ENCODE results near the gene TMEM130. TPM values are rescaled to one million over a fixed set of nuclear protein-coding genes. Genes with fewer than 3 reads are reported as not detected.

Gene TMEM130
- total and polyA plus RNA-seq, 5 experiments from 2014 or later: not detected

- Mint-ChIP-seq H3K27me3 (no peaks in the 10 kb centered on the region), H3K4me1 (peaks cover 8 to 25% (median 16%) of the 10 kb centered on the region in 4 donors), H3K36me3 (peaks cover 4 to 89% (median 39%) of the 10 kb centered on the region in 3 donors), H3K9me3 (no peaks in the 10 kb centered on the region), H3K4me3 (no peak overlapping the region), H3K27ac (peak overlapping the region in 1 of 10 donors; percentile 22)
- POLR2A ChIA-PET: interaction anchor here (0.6 kb wide), 1 partner anchor 12 kb away, joined by 3 read pairs; no protein-coding TSS in a partner anchor
- no peak for DNase-seq
- no peak for ATAC-seq
These were observed 22.8 kb upstream of the TMEM130 start for GRCh38 chr7:98892609-98893008.

DNA sequence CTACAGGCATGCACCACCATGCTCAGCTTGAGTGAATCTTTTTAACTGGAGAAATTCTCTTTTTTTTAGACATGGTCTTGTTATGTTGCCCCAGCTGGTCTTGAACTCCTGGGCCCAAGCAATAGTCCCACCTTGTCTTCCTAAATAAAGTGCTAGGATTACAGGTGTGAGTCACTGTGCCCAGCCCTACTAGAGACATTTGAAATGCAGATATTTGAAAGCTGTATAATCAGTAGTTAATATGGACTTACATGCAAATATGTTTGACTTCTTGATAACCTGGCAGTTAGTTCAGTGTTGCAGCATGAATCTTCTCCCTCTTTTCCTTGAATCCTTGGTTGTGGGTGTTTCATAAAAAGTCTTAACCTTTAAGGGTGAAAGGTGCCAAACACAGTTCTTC is 17.2 kb upstream of the TMEM130 start:
- Mint-ChIP-seq H3K36me3 (peaks cover 0 to 76% (median 15%) of the 10 kb centered on the region in 3 donors), H3K4me3 (no peak overlapping the region), H3K9me3 (no peaks in the 10 kb centered on the region), H3K27ac (no peak overlapping the region), H3K4me1 (peaks cover 11 to 39% (median 15%) of the 10 kb centered on the region in 4 donors), H3K27me3 (no peaks in the 10 kb centered on the region)
- DNase-seq (no peak), ATAC-seq (no peak)
- POLR2A ChIA-PET: no interaction called here

GRCh38 chr7:98884416-98884815 is 14.6 kb upstream of the TMEM130 start:
- H3K4me3 Mint-ChIP-seq: no peak overlapping the region
- peaks cover 11 to 57% (median 24%) of the 10 kb centered on the region in 4 donors for H3K4me1 Mint-ChIP-seq
- ATAC-seq (no peak), DNase-seq (no peak)
- POLR2A ChIA-PET: interaction anchor here (0.5 to 1.6 kb wide), 2 partner anchors 441 to 442 kb away, joined by 3 to 4 read pairs; partner anchors contain the start of gene ARPC1A
- H3K9me3 Mint-ChIP-seq: no peaks in the 10 kb centered on the region
- no peak overlapping the region for H3K27ac Mint-ChIP-seq
- H3K36me3 Mint-ChIP-seq: peaks cover 0 to 64% (median 15%) of the 10 kb centered on the region in 3 donors
- no peaks in the 10 kb centered on the region for H3K27me3 Mint-ChIP-seq

DNA sequence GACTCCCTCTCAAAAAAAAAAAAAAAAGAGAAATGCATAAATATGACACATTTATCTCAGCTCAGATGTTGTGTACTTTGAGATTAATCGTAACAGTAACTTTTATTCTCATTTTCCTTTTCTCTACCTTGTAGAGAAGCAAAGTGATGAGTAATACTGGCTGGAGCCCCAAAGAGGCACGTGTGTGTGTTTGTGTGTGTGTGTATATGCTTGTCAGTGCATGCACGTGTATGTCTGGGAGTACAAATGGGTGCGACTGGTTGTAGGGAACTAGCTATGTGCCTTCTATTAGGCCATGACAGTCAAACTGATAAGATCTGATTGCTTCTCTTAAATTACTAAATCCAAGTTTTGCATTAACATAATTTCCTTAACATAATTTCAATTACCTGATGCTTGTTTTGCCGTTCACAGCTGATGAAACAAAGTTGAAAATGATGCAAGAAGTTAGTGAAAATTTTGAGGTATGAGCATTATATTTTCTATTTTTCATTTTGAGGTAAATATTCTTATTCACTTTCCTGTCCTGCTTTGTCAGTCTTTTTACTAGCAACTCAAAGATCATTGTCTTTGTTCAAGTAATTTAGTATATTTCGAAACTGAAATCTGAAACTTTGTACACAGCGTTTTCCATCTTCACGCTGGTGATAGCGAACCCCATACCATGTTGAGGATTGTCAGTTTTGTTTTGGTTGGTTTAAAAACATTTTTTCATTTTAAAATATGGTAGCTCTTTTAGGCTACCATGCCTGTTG is 11.9 kb upstream of the TMEM130 start:
- Mint-ChIP-seq H3K27ac (peak overlapping the region in 2 of 10 donors; percentile 25 to 34), H3K4me3 (peak overlapping the region in 2 of 10 donors; percentile 24 to 28), H3K4me1 (peaks cover 0 to 42% (median 20%) of the 10 kb centered on the region in 4 donors), H3K27me3 (no peaks in the 10 kb centered on the region), H3K9me3 (no peaks in the 10 kb centered on the region), H3K36me3 (peaks cover 0 to 40% (median 9%) of the 10 kb centered on the region in 3 donors)
- ATAC-seq (no peak), DNase-seq (no peak)
- POLR2A ChIA-PET: no interaction called here

- H3K27me3 Mint-ChIP-seq: peaks cover 0 to 1% (median 0%) of the 10 kb centered on the region in 5 donors
- H3K36me3 Mint-ChIP-seq: peaks cover 0 to 36% (median 9%) of the 10 kb centered on the region in 3 donors
- peak overlapping the region; percentile 85 to 99 (median 94) for H3K4me3 Mint-ChIP-seq
- POLR2A ChIA-PET: interaction anchor here (0.7 to 2.9 kb wide), 4 partner anchors 8 to 629 kb away, joined by 3 to 12 read pairs (median 4); no protein-coding TSS in a partner anchor
- H3K27ac Mint-ChIP-seq: peak overlapping the region; percentile 75 to 97 (median 96)
- ATAC-seq (no peak), DNase-seq (no peak)
- peaks cover 0 to 37% (median 18%) of the 10 kb centered on the region in 4 donors for H3K4me1 Mint-ChIP-seq
- no peaks in the 10 kb centered on the region for H3K9me3 Mint-ChIP-seq
These were observed 10.7 kb upstream of the TMEM130 start for GRCh38 chr7:98880485-98880884.

DNA sequence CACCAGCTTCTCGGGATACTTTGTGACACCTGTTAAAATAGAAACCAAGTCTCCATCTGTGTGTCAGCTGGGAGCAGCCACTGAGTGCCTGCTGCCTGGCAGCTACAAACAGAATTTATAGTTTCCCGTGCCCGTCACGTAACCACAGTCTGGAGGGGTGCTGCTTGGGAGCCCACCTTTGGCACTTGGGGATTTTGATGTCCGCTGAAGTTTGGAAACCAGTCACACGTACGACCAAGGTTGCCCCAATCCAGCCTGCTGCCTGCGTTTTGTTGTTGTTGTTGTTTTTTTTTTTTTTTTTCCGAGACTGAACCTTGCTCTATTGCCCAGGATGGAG is 10.1 kb upstream of the TMEM130 start:
- peaks cover 0 to 37% (median 18%) of the 10 kb centered on the region in 4 donors for H3K4me1 Mint-ChIP-seq
- H3K36me3 Mint-ChIP-seq: peaks cover 0 to 36% (median 9%) of the 10 kb centered on the region in 3 donors
- POLR2A ChIA-PET: interaction anchor here (0.7 to 2.9 kb wide), 4 partner anchors 8 to 629 kb away, joined by 3 to 12 read pairs (median 4); no protein-coding TSS in a partner anchor
- no peaks in the 10 kb centered on the region for H3K9me3 Mint-ChIP-seq
- peaks cover 0 to 4% (median 0%) of the 10 kb centered on the region in 5 donors for H3K27me3 Mint-ChIP-seq
- no peak for ATAC-seq
- peak overlapping the region; percentile 88 to 97 (median 96) for H3K27ac Mint-ChIP-seq
- H3K4me3 Mint-ChIP-seq: peak overlapping the region; percentile 85 to 99 (median 94)
- no peak for DNase-seq

DNA sequence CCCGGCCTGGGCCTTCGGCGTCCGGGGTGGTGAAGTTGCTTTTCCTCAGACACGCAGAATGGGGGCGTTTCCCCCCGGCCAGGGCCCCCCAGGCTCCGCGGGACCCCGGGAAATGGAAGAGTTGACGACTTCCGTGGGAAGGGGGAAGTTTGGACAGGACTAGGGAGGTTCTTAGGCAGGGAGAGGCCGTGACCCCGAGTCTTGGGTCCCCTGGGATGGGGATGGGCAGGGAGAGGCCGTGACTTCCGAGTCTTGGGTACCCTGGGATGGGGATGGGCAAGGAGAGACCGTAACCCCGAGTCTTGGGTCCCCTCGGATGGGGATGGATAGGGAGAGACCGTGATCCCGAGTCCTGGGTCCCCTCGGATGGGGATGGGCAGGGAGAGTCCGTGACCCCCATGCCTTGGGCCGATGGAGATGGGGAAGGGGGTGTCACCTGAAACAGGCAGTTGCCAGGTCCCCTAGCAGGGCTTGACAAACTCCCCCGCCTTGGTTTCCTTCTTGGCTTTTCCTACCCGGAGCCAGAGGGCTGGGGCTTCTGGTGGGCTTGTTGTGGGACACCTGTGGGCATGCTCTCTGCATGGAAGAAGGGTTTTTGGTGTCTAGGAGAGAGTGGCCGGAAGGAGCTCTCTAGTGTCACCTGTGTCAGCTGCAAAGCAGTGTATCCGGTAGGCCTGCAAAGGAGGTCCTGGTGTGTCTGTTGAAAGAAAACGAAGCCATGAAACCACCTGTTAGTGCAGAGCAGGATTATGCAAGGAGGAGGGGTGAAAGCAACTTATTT is 9.6 kb upstream of the TMEM130 start:
- Mint-ChIP-seq H3K4me3 (peak overlapping the region; percentile 85 to 99 (median 94)), H3K27ac (peak overlapping the region; percentile 88 to 97 (median 96)), H3K36me3 (peaks cover 0 to 31% (median 9%) of the 10 kb centered on the region in 3 donors), H3K4me1 (peaks cover 0 to 34% (median 18%) of the 10 kb centered on the region in 4 donors), H3K27me3 (peaks cover 0 to 4% (median 0%) of the 10 kb centered on the region in 5 donors), H3K9me3 (no peaks in the 10 kb centered on the region)
- POLR2A ChIA-PET: interaction anchor here (0.6 to 2.9 kb wide), 9 partner anchors 9 to 1762 kb away, joined by 3 to 12 read pairs (median 5); partner anchors contain the start of genes SDHAF3 and TECPR1
- DNase-seq (peak; percentile 28 to 84 (median 68)), ATAC-seq (peak; percentile 77 to 89)

GRCh38 chr7:98878365-98879197 is 8.8 kb upstream of the TMEM130 start, which contains the start of gene TRRAP:
TSS of gene TRRAP (plus strand) at chr7:98878532. CDS start at chr7:98881151, 2,619 bp downstream.
- Mint-ChIP-seq H3K4me1 (peaks cover 0 to 28% (median 15%) of the 10 kb centered on the region in 4 donors), H3K4me3 (peak within 1 kb of the TSS; percentile 85 to 99 (median 94)), H3K27ac (peak within 1 kb of the TSS; percentile 88 to 97 (median 96)), H3K36me3 (peaks cover 0 to 23% (median 5%) of the 10 kb centered on the region in 3 donors), H3K27me3 (peaks cover 0 to 4% (median 0%) of the 10 kb centered on the region in 5 donors), H3K9me3 (no peaks in the 10 kb centered on the region)
- ATAC-seq (peak; percentile 68 to 76), DNase-seq (peak; percentile 57 to 85 (median 76))
- POLR2A ChIA-PET: interaction anchor here (0.6 to 2.9 kb wide), 8 partner anchors 41 to 1762 kb away, joined by 3 to 12 read pairs (median 4); partner anchors contain the start of genes SDHAF3 and TECPR1

- H3K9me3 Mint-ChIP-seq: no peaks in the 10 kb centered on the region
These were observed 8.0 kb upstream of the TMEM130 start for GRCh38 chr7:98877692-98878364.

GRCh38 chr7:98877146-98877545 is 7.3 kb upstream of the TMEM130 start:
- no peak for ATAC-seq
- POLR2A ChIA-PET: no interaction called here
- Mint-ChIP-seq H3K9me3 (no peaks in the 10 kb centered on the region), H3K36me3 (peaks cover 0 to 9% (median 5%) of the 10 kb centered on the region in 3 donors), H3K27me3 (peaks cover 0 to 4% (median 0%) of the 10 kb centered on the region in 5 donors), H3K4me1 (peaks cover 0 to 26% (median 13%) of the 10 kb centered on the region in 4 donors), H3K27ac (peak overlapping the region in 8 of 10 donors; percentile 24 to 83 (median 58)), H3K4me3 (peak overlapping the region; percentile 50 to 85 (median 70))
- DNase-seq: no peak

More at GRCh38 chr7:98877692-98878364, 8.0 kb upstream of the TMEM130 start:
- peaks cover 0 to 16% (median 5%) of the 10 kb centered on the region in 3 donors for H3K36me3 Mint-ChIP-seq
- peaks cover 0 to 26% (median 14%) of the 10 kb centered on the region in 4 donors for H3K4me1 Mint-ChIP-seq
- H3K27ac Mint-ChIP-seq: peak overlapping the region; percentile 37 to 83 (median 60)
- peak overlapping the region; percentile 50 to 85 (median 70) for H3K4me3 Mint-ChIP-seq
- ATAC-seq: no peak
- DNase-seq: peak in 2 of 10 donors; percentile 1 to 3
- POLR2A ChIA-PET: interaction anchor here (0.7 to 2.9 kb wide), 7 partner anchors 40 to 1761 kb away, joined by 3 to 12 read pairs (median 4); partner anchors contain the start of genes SDHAF3 and TECPR1
- H3K27me3 Mint-ChIP-seq: peaks cover 0 to 4% (median 0%) of the 10 kb centered on the region in 5 donors

- peaks cover 0 to 15% (median 4%) of the 10 kb centered on the region in 5 donors for H3K27me3 Mint-ChIP-seq
- ATAC-seq: no peak
- H3K4me3 Mint-ChIP-seq: peak overlapping the region in 2 of 10 donors; percentile 26 to 73
- H3K9me3 Mint-ChIP-seq: no peaks in the 10 kb centered on the region
- no peaks in the 10 kb centered on the region for H3K36me3 Mint-ChIP-seq
- POLR2A ChIA-PET: no interaction called here
- DNase-seq: no peak
- H3K27ac Mint-ChIP-seq: peak overlapping the region in 1 of 10 donors; percentile 10
- peaks cover 0 to 19% (median 8%) of the 10 kb centered on the region in 4 donors for H3K4me1 Mint-ChIP-seq
These were observed 5.7 kb upstream of the TMEM130 start for GRCh38 chr7:98875501-98875900.
